ENCODE results near the gene FAM131C. TPM values are rescaled to one million over a fixed set of nuclear protein-coding genes. Genes with fewer than 3 reads are reported as not detected.
"Not testable (repeated sequence)": the region's sequence is repeated elsewhere in the genome, so short reads cannot be mapped to it uniquely, and the experiment has no call there.

Gene FAM131C
- total RNA-seq, 6 donors from 2014 or later = 0.13 TPM; not detected in 5

GRCh38 chr1:16056521-16056912 lies 16.9 kb downstream of the FAM131C start:
- WGBS, 2 donors = 68 to 78% methylated on average over 1 to 3 of the region's 4 CpGs
- ATAC-seq (ENCODE audit: low FRiP score in 2 of 2) = not testable (repeated sequence)

GRCh38 chr1:16055613-16056520 lies 17.6 kb downstream of the FAM131C start:
- Histone ChIP-seq H3K4me3 (no peak overlapping the region), H3K4me1 (peaks cover 0 to 10% (median 4%) of the 10 kb centered on the region in 4 donors), H3K27ac (no peak overlapping the region), H3K27me3 (no peaks in the 10 kb centered on the region), H3K9me3 (no peaks in the 10 kb centered on the region), H3K36me3 (no peaks in the 10 kb centered on the region)
- peak; percentile 82 to 88 for ATAC-seq (ENCODE audit: low FRiP score in 2 of 2)
- DNase-seq = peak in 1 of 2 donors; percentile 89
- WGBS, 2 donors = 38 to 73% methylated on average over 4 to 18 of the region's 18 CpGs
- no peak for TF ChIP-seq POLR2A (IDR thresholded peaks at IDR 0.05)
- no peak for TF ChIP-seq POLR2AphosphoS5 (IDR thresholded peaks at IDR 0.05)
- TF ChIP-seq, protein P1, sequence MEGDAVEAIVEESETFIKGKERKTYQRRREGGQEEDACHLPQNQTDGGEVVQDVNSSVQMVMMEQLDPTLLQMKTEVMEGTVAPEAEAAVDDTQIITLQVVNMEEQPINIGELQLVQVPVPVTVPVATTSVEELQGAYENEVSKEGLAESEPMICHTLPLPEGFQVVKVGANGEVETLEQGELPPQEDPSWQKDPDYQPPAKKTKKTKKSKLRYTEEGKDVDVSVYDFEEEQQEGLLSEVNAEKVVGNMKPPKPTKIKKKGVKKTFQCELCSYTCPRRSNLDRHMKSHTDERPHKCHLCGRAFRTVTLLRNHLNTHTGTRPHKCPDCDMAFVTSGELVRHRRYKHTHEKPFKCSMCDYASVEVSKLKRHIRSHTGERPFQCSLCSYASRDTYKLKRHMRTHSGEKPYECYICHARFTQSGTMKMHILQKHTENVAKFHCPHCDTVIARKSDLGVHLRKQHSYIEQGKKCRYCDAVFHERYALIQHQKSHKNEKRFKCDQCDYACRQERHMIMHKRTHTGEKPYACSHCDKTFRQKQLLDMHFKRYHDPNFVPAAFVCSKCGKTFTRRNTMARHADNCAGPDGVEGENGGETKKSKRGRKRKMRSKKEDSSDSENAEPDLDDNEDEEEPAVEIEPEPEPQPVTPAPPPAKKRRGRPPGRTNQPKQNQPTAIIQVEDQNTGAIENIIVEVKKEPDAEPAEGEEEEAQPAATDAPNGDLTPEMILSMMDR (IDR thresholded peaks at IDR 0.05) = peak; percentile 90 to 97 (median 93)
- no peak for TF ChIP-seq EP300 (IDR thresholded peaks at IDR 0.05)

More at GRCh38 chr1:16056521-16056912, 16.9 kb downstream of the FAM131C start:
- not testable (repeated sequence) for H3K4me3 ChIP-seq, H3K4me1 ChIP-seq, H3K27ac ChIP-seq, H3K9me3 ChIP-seq, H3K36me3 ChIP-seq, H3K27me3 ChIP-seq, DNase-seq

DNA sequence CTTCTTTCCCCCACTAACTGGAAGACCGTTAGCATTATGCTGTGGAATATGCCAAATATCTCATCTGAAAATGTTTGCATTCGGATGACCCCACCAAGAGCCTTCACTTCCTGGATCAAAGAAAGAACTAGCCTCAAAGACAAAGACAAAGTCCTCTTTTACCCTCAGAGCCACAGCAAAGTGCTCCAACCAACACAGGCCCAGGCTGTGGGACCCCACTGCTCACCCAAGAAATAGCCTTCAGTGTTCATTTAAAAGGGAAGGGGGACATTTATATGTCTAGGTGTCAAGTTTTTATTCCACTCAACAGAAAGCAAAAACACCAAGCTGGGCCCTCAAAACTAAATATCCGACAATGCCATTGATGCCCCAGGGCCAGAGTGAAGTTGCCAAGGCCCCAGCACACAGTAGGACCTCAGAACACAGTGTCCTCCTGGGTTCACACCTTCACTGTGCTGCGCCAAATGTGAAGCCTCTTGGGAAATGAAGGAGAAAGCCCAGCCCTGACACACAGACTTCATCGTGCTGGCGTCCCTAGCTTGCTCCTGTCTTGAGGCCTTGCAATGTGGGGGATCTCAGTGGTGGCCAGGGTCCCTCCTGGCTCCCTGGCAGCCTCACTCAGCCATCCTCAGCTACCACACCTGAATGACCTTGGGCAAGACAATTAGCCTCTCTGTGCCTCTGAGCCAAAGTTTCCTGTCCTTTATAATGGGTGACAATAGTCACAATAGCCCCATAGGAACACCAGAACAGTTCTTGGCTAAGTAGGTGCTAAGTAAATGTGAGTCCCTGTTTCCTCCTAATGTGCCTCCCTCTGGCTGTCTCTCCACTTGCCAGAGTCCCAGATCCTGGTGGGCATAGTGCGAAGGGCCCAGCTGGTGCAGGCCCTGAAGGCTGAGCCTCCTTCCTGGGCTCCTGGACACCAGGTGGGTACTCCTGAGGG lies 18.6 kb downstream of the FAM131C start:
- peaks cover 0 to 10% (median 4%) of the 10 kb centered on the region in 4 donors for H3K4me1 ChIP-seq
- H3K27me3 ChIP-seq = no peaks in the 10 kb centered on the region
- DNase-seq (no peak), ATAC-seq (ENCODE audit: low FRiP score in 2 of 2) (no peak)
- no peaks in the 10 kb centered on the region for H3K9me3 ChIP-seq
- TF ChIP-seq, protein P1 (IDR thresholded peaks at IDR 0.05) = no peak
- TF ChIP-seq POLR2A (IDR thresholded peaks at IDR 0.05) = no peak
- no peak for TF ChIP-seq POLR2AphosphoS5 (IDR thresholded peaks at IDR 0.05)
- no peak for TF ChIP-seq EP300 (IDR thresholded peaks at IDR 0.05)
- 83 to 88% methylated on average over 4 to 6 of the region's 7 CpGs for WGBS, 2 donors
- H3K27ac ChIP-seq = no peak overlapping the region
- no peaks in the 10 kb centered on the region for H3K36me3 ChIP-seq
- H3K4me3 ChIP-seq = no peak overlapping the region

GRCh38 chr1:16053781-16054502 lies 19.5 kb downstream of the FAM131C start:
- DNase-seq = no peak
- no peak for ATAC-seq (ENCODE audit: low FRiP score in 2 of 2)
- Histone ChIP-seq H3K9me3 (no peaks in the 10 kb centered on the region), H3K27ac (no peak overlapping the region), H3K4me3 (no peak overlapping the region), H3K27me3 (peaks cover 0 to 2% (median 0%) of the 10 kb centered on the region in 4 donors), H3K36me3 (no peaks in the 10 kb centered on the region), H3K4me1 (peaks cover 2 to 12% (median 6%) of the 10 kb centered on the region in 4 donors)
- no peak for TF ChIP-seq POLR2AphosphoS5 (IDR thresholded peaks at IDR 0.05)
- TF ChIP-seq, protein P1 (IDR thresholded peaks at IDR 0.05) = no peak
- TF ChIP-seq POLR2A (IDR thresholded peaks at IDR 0.05) = no peak
- no peak for TF ChIP-seq EP300 (IDR thresholded peaks at IDR 0.05)
- WGBS, 2 donors = 56 to 75% methylated on average over 5 to 7 of the region's 8 CpGs

DNA sequence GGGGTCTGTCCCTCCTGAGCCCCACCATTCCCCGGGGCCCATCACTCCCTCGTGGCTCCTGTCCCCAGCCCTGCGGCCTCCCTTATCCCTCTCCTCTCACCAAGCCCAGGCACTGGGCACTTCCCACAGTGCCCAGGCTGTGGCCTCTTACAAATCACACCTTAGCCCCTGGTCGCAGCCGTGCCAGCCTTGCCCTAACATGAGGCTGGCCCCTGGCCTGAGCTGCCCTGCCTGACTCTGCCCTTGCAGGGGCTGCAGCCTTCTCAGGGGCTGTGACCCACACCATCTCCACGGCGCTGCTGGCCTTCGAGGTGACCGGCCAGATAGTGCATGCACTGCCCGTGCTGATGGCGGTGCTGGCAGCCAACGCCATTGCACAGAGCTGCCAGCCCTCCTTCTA lies 21.5 kb downstream of the FAM131C start:
- H3K4me3 ChIP-seq; H3K9me3 ChIP-seq; DNase-seq; H3K36me3 ChIP-seq; H3K27ac ChIP-seq; H3K27me3 ChIP-seq; ATAC-seq (ENCODE audit: low FRiP score in 2 of 2): not testable (repeated sequence)
- WGBS, 2 donors = 93 to 98% methylated on average over 10 of the region's 12 CpGs
- peaks cover 7 to 19% (median 10%) of the 10 kb centered on the region in 4 donors for H3K4me1 ChIP-seq

Measured in upper lobe of left lung (tissue), 6 donors.